A673 (cell line): Measurements from ENCODE around the gene APBB1IP. TPM values are rescaled to one million over a fixed set of nuclear protein-coding genes. Genes with fewer than 3 reads are reported as not detected.

Experiments used
- BruUV-seq: library from RNA; stranded (reverse); fragments of 400-500 nt; replicated peaks from 2 replicates; lab custom pipeline; 2021; lab: Mats Ljungman, UMichigan
- CTCF ChIA-PET: fragments of 300-600 bp; sonication (Branson Sonifier 250); formaldehyde crosslinking; loops from one replicate; lab custom pipeline; 2022; ENCODE audit warnings: antibody characterized with exemption; lab: Charles Lee
- POLR2A ChIA-PET: fragments of 300-600 bp; sonication (Branson Sonifier 250); formaldehyde crosslinking; loops from one replicate; lab custom pipeline; 2022; ENCODE audit warnings: antibody characterized with exemption; ENCODE audit not compliant: low non-redundant PET; lab: Charles Lee
- DNase-seq: peaks from one replicate; pipeline ENCODE4 v3.0.0-alpha.2; 2015; ENCODE audit warnings: low spot score
- H3K27ac ChIP-seq: fragments of 200-600 bp; sonication (generic); 2 replicates; pipeline ENCODE4 v1.5.1; 2016; ENCODE audit warnings: mixed run types, low read depth, mild to moderate bottlenecking, mixed read lengths, antibody characterized with exemption, low read length; ENCODE audit not compliant: poor library complexity, severe bottlenecking
- H3K27me3 ChIP-seq: fragments of 200-600 bp; sonication (generic); replicated peaks from 2 replicates; pipeline ENCODE4 v1.6.1; 2017; ENCODE audit warnings: mixed run types, low read depth, mild to moderate bottlenecking, mixed read lengths, antibody characterized with exemption, low read length; ENCODE audit not compliant: insufficient read depth, poor library complexity
- H3K36me3 ChIP-seq: fragments of 200-600 bp; sonication (generic); 2 replicates; pipeline ENCODE4 v1.6.1; 2016; ENCODE audit warnings: mixed run types, mild to moderate bottlenecking, mixed read lengths, antibody characterized with exemption, low read length; ENCODE audit not compliant: insufficient read depth, poor library complexity, severe bottlenecking
- H3K4me1 ChIP-seq: fragments of 200-600 bp; sonication (generic); 2 replicates; pipeline ENCODE4 v1.6.1; 2017; ENCODE audit warnings: mixed run types, mild to moderate bottlenecking, mixed read lengths, antibody characterized with exemption, low read length; ENCODE audit not compliant: insufficient read depth, poor library complexity, severe bottlenecking
- H3K4me3 ChIP-seq: fragments of 200-600 bp; sonication (generic); 2 replicates; pipeline ENCODE4 v1.5.1; 2016; ENCODE audit warnings: low read depth, mixed run types, mild to moderate bottlenecking, mixed read lengths, low read length; ENCODE audit not compliant: poor library complexity, severe bottlenecking
- H3K9me3 ChIP-seq: fragments of 200-600 bp; sonication (generic); 2 replicates; pipeline ENCODE4 v1.6.1; 2016; ENCODE audit warnings: mixed run types, low read depth, mild to moderate bottlenecking, mixed read lengths, antibody characterized with exemption, low read length; ENCODE audit not compliant: poor library complexity, severe bottlenecking
- EZH2 ChIP-seq: fragments of 200-600 bp; sonication (generic); IDR thresholded peaks from 2 replicates; pipeline ENCODE4 v1.6.1; 2017; ENCODE audit warnings: borderline replicate concordance, low read depth, mild to moderate bottlenecking, mixed read lengths, antibody characterized with exemption, low read length; ENCODE audit not compliant: poor library complexity, severe bottlenecking
- intact Hi-C: fragments of 100-400 bp; cut with micrococcal nuclease; formaldehyde crosslinking; loops from one replicate; pipeline ENCODE4 v1.10.0; 2022; ENCODE audit not compliant: unreplicated experiment
- total RNA-seq: library from RNA; stranded (reverse); gene quantifications from 2 replicates; pipeline ENCODE4 v1.2.3, GENCODE V29; 2021
- TF ChIP-seq, protein P1 (sequence below): fragments of 300-800, 200-600 bp; sonication (generic); conservative IDR thresholded peaks from 2 replicates; pipeline ENCODE4 v1.5.1; 2017; ENCODE audit warnings: low read depth, mild to moderate bottlenecking, antibody characterized with exemption, low read length, moderate library complexity, mixed read lengths

The APBB1IP gene
- total RNA-seq, 1 experiment from 2014 or later, result not detected

DNA sequence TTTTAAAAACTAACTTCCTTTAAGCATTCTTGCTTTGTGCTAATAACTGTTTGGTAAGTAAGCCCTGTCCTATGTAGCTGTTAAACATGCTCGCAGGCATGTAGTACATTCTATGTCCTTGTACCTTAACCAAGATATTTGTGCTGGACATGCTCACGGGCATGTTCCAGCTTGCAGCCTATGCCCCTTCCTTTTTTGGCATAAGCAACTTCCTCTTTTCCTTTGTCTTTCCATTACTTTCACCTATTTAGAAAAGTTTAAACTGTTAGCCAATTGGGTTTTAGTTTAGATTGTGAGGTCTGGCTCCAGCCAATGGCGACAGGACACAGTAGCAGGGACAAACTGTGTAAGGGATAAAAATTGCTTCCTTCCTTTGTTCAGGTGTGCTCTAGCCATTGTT, 14.4 kb upstream of the APBB1IP start:
- H3K4me1 ChIP-seq, result no peaks in the 10 kb centered on the region
- no TSS peak for BruUV-seq

DNA sequence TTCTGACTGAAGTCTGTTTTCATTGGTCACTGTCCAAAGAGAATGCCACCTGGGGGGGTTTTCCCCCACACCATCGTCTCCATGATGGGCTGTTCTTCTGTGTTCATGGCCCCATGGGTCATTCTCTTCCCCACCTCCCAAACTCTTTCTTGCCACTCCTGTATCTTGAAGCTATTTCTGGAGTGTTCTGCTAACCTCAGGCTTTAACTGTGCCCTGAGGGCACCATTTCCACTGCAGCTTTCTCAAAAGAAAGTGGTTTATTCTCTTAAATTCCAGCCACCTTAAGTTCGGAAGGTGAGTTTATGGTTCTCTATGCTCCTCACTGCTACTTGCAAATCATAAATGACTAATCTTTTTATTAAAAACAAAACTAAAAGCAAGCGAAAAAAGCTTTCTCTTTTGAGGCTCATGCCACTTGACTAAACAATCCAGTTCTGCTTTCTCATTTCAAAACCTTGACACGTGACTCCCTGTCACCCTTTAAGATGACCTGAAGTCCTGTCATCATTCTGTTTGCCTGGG, 7.4 kb upstream of the APBB1IP start:
- CTCF ChIA-PET, result no interaction called here
- BruUV-seq, result no TSS peak

More for the DNA sequence above, 14.4 kb upstream of the APBB1IP start:
- Histone ChIP-seq H3K36me3 (no peaks in the 10 kb centered on the region), H3K27me3 (peaks cover 11% of the 10 kb centered on the region), H3K9me3 (no peaks in the 10 kb centered on the region), H3K27ac (no peak overlapping the region), H3K4me3 (no peak overlapping the region)
- TF ChIP-seq EZH2, result no peak
- ChIA-PET POLR2A (no interaction called here), CTCF (no interaction called here)
- intact Hi-C loops, result no loop called here
- DNase-seq, result no peak

DNA sequence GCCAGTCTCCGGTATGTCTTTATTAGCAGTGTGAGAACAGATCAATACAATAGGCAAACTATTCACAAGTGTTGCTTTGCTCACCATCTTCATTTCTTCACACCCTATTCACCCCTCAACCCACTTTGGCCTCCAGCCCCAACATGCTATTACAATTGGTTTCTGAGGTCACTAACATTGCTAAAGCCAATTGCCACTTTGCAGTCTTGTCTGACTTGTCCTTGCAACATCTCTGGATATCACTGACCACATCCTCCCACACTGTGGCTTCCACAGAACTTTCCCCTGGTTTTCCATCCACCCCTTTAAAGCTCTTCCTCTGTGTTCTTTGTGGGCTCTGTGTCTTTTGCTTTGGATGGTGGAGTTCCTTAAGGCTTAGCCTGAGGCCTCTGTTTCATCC, 5.2 kb upstream of the APBB1IP start:
- Histone ChIP-seq H3K27me3 (peaks cover 24% of the 10 kb centered on the region), H3K4me1 (no peaks in the 10 kb centered on the region)
- CTCF ChIA-PET, result no interaction called here

More for the DNA sequence above, 7.4 kb upstream of the APBB1IP start:
- intact Hi-C loops, result no loop called here
- Histone ChIP-seq H3K36me3 (no peaks in the 10 kb centered on the region), H3K4me3 (no peak overlapping the region), H3K4me1 (no peaks in the 10 kb centered on the region), H3K27me3 (peaks cover 3% of the 10 kb centered on the region), H3K9me3 (no peaks in the 10 kb centered on the region), H3K27ac (no peak overlapping the region)
- POLR2A ChIA-PET, result no interaction called here
- DNase-seq, result no peak
- TF ChIP-seq, protein P1, sequence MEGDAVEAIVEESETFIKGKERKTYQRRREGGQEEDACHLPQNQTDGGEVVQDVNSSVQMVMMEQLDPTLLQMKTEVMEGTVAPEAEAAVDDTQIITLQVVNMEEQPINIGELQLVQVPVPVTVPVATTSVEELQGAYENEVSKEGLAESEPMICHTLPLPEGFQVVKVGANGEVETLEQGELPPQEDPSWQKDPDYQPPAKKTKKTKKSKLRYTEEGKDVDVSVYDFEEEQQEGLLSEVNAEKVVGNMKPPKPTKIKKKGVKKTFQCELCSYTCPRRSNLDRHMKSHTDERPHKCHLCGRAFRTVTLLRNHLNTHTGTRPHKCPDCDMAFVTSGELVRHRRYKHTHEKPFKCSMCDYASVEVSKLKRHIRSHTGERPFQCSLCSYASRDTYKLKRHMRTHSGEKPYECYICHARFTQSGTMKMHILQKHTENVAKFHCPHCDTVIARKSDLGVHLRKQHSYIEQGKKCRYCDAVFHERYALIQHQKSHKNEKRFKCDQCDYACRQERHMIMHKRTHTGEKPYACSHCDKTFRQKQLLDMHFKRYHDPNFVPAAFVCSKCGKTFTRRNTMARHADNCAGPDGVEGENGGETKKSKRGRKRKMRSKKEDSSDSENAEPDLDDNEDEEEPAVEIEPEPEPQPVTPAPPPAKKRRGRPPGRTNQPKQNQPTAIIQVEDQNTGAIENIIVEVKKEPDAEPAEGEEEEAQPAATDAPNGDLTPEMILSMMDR, result no peak
- TF ChIP-seq EZH2, result no peak

More for the DNA sequence above, 5.2 kb upstream of the APBB1IP start:
- H3K36me3 ChIP-seq, result no peaks in the 10 kb centered on the region
- no peak overlapping the region for H3K27ac ChIP-seq
- no peak overlapping the region for H3K4me3 ChIP-seq
- no peak for DNase-seq
- intact Hi-C loops, result no loop called here
- no TSS peak for BruUV-seq
- POLR2A ChIA-PET, result no interaction called here
- no peaks in the 10 kb centered on the region for H3K9me3 ChIP-seq
- TF ChIP-seq EZH2, result no peak
- TF ChIP-seq, protein P1, result no peak
